Glutamatergic neuron (in vitro differentiated cells): ENCODE results near the gene OSBPL1A. TPM values are rescaled to one million over a fixed set of nuclear protein-coding genes. Genes with fewer than 3 reads are reported as not detected.

ENCODE experiments used
- DNase-seq: peaks from one replicate; pipeline ENCODE4 v3.0.0; 2022
- H3K27ac Mint-ChIP-seq: one replicate; pipeline ENCODE4 v1.8.0; 2020; ENCODE audit warnings: mild to moderate bottlenecking, mixed read lengths, inconsistent platforms; ENCODE audit not compliant: unreplicated experiment
- H3K27me3 Mint-ChIP-seq: one replicate; pipeline ENCODE4 v1.8.0; 2020; ENCODE audit warnings: mild to moderate bottlenecking, moderate library complexity, mixed read lengths, inconsistent platforms; ENCODE audit not compliant: unreplicated experiment
- H3K36me3 Mint-ChIP-seq: one replicate; pipeline ENCODE4 v1.8.0; 2020; ENCODE audit warnings: mild to moderate bottlenecking, mixed read lengths, inconsistent platforms; ENCODE audit not compliant: unreplicated experiment
- H3K4me1 Mint-ChIP-seq: one replicate; pipeline ENCODE4 v1.8.0; 2020; ENCODE audit warnings: mild to moderate bottlenecking, low read depth, mixed read lengths, inconsistent platforms; ENCODE audit not compliant: unreplicated experiment
- H3K4me3 Mint-ChIP-seq: one replicate; pipeline ENCODE4 v1.8.0; 2020; ENCODE audit warnings: mild to moderate bottlenecking, mixed read lengths, inconsistent platforms; ENCODE audit not compliant: unreplicated experiment
- H3K9me3 Mint-ChIP-seq: one replicate; pipeline ENCODE4 v1.8.0; 2020; ENCODE audit warnings: mild to moderate bottlenecking, moderate library complexity, mixed read lengths, inconsistent platforms; ENCODE audit not compliant: unreplicated experiment
- CTCF ChIP-seq: fragments of 200-600 bp; sonication (generic); IDR thresholded peaks from one replicate; pipeline ENCODE4 v1.5.0; 2021; ENCODE audit not compliant: partially characterized antibody, unreplicated experiment
- total RNA-seq: library from RNA; stranded (reverse); fragmentation: NEBNext Ultra II Directional; extraction: Animal tissue kit (Norgen Biotek cat#: 25700); gene quantifications from one replicate; pipeline ENCODE4 v1.2.1, GENCODE V29; 2021; ENCODE audit not compliant: unreplicated experiment

OSBPL1A gene
- total RNA-seq, 1 donor from 2014 or later, result 27.5 TPM

DNA sequence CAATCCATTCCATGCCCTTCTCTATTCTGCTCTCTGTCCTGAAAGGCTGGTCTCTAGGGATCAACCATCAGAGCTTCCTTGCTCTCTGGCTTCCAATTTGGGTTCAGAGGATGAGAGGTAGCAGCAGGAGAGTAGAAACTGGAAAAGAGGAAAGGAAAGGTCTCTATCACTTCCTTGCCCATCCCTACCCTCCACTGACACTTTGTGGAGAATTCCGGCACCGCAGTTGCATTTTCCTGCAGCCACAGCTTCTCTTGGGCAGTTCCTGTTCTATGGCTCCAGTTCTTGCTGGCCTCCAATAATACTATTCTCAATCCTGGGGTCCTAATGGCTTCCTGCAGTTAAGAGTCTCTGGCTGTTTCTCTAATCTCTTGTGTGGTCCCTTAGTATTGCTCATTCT is 15.5 kb upstream of the OSBPL1A start:
- no peaks in the 10 kb centered on the region for H3K9me3 Mint-ChIP-seq
- H3K27ac Mint-ChIP-seq, result no peak overlapping the region
- TF ChIP-seq CTCF, result no peak
- no peak overlapping the region for H3K4me3 Mint-ChIP-seq
- no peaks in the 10 kb centered on the region for H3K36me3 Mint-ChIP-seq
- no peaks in the 10 kb centered on the region for H3K27me3 Mint-ChIP-seq
- peak; percentile 30 for DNase-seq
- peaks cover 4% of the 10 kb centered on the region for H3K4me1 Mint-ChIP-seq

DNA sequence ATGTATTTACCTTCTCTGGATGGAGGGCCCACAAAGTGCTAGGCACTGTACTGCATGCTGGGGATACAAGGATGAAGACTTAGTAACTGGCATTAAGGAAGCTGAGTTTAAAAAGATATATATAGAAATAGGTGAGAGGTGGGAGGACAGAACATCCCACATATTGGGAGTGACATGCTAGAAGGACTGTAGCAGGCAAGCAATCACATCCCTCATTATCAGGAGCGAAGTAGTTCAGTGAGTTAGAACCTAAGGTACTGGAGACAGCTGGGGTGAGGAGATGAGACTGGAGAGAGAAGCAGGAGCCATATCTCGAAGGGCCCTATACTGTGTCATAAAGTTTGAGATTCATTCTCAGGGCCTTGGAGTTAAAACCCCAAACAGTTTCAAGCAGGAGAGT is 10.9 kb upstream of the OSBPL1A start:
- Mint-ChIP-seq H3K9me3 (peaks cover 2% of the 10 kb centered on the region), H3K4me1 (peaks cover 4% of the 10 kb centered on the region), H3K4me3 (no peak overlapping the region), H3K27me3 (no peaks in the 10 kb centered on the region), H3K36me3 (no peaks in the 10 kb centered on the region), H3K27ac (no peak overlapping the region)
- TF ChIP-seq CTCF, result no peak
- no peak for DNase-seq

DNA sequence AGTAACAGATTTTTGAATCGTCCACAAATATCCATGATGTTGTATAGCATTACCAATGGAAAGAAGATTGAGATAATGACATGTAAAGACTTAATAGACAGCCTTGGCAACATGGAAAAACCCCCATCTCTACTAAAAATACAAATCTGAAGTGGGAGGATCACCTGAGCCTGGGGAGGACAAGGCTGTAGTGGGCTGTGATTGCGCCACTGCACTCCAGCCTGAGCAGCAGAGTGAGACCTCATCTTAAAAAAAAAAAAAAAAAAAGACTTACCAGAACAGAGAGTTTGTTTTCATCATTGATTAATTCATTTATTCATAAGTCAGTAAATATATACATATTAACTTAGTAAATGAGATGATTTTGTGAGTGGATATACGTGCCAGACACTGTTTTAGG is 7.0 kb upstream of the OSBPL1A start:
- H3K9me3 Mint-ChIP-seq, result peaks cover 2% of the 10 kb centered on the region
- no peak for TF ChIP-seq CTCF
- H3K27ac Mint-ChIP-seq, result no peak overlapping the region
- DNase-seq, result no peak
- no peak overlapping the region for H3K4me3 Mint-ChIP-seq
- H3K36me3 Mint-ChIP-seq, result no peaks in the 10 kb centered on the region
- no peaks in the 10 kb centered on the region for H3K27me3 Mint-ChIP-seq
- no peaks in the 10 kb centered on the region for H3K4me1 Mint-ChIP-seq

GRCh38 chr18:24403076-24403475 is 5.5 kb upstream of the OSBPL1A start:
- Mint-ChIP-seq H3K4me3 (no peak overlapping the region), H3K9me3 (peaks cover 2% of the 10 kb centered on the region), H3K27ac (no peak overlapping the region), H3K27me3 (no peaks in the 10 kb centered on the region), H3K4me1 (peaks cover 1% of the 10 kb centered on the region), H3K36me3 (no peaks in the 10 kb centered on the region)
- no peak for DNase-seq
- no peak for TF ChIP-seq CTCF

DNA sequence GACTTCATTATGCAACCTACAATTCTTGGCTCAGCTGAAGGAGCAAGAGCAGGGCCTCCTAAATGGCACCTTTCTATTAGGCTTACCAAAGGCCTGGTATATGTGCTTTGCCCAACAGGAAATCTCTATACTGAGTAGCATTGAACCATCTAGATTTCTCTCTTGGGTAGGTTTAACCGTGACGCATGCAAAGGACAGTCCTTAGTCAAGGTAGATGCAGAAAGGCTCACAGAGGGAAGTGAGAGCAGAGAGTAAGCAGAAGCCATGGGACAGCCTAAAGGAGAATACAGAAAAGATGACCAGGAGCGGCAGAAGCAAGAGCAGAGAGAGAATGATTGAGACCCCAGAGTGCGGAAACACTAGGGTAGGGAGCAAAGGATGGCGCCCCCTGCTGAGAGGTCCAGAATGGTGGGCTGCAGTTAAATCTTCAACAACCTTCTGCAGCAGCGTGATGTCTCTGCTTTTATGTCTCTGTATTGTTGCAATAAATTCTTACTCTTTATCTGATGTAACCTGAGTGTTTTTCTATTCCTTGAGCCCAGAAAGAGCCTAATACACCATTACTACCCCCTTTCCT is 4.7 kb upstream of the OSBPL1A start:
- Mint-ChIP-seq H3K9me3 (peaks cover 2% of the 10 kb centered on the region), H3K4me1 (peaks cover 3% of the 10 kb centered on the region), H3K36me3 (no peaks in the 10 kb centered on the region), H3K4me3 (no peak overlapping the region), H3K27ac (no peak overlapping the region), H3K27me3 (no peaks in the 10 kb centered on the region)
- peak; percentile 54 for DNase-seq
- peak; percentile 37 for TF ChIP-seq CTCF
